Fibroblast of lung (primary cell): ENCODE results near the gene DUSP14. TPM values are rescaled to one million over a fixed set of nuclear protein-coding genes. Genes with fewer than 3 reads are reported as not detected.

Experiments used
- DNase-seq, 2 donors: peaks; one replicate each; pipeline versions ENCODE4 v3.0.0 to v3.0.0-alpha.2; 2010; ENCODE audit warnings: low read depth in 2 of 2
- H2AFZ ChIP-seq: 2 replicates; pipeline ENCODE4 v1.5.1; 2012; ENCODE audit warnings: low read length, control low read depth, inconsistent platforms
- H3K27ac ChIP-seq: 2 replicates; pipeline ENCODE4 v1.5.1; 2011; ENCODE audit warnings: low read length, control low read depth; ENCODE audit not compliant: insufficient read depth
- H3K27me3 ChIP-seq: 2 replicates; pipeline ENCODE4 v1.5.1; 2011; ENCODE audit warnings: mild to moderate bottlenecking, low read length; ENCODE audit not compliant: control insufficient read depth, insufficient read depth
- H3K36me3 ChIP-seq: 2 replicates; pipeline ENCODE4 v1.5.1; 2011; ENCODE audit warnings: low read length; ENCODE audit not compliant: control insufficient read depth, insufficient read depth
- H3K4me1 ChIP-seq: 2 replicates; pipeline ENCODE4 v1.5.1; 2011; ENCODE audit warnings: low read length; ENCODE audit not compliant: control insufficient read depth, insufficient read depth; ENCODE audit errors: extremely low read depth
- H3K4me2 ChIP-seq: 2 replicates; pipeline ENCODE4 v1.5.1; 2011; ENCODE audit warnings: low read length, control low read depth; ENCODE audit not compliant: insufficient read depth; ENCODE audit errors: extremely low read depth
- H3K4me3 ChIP-seq, 4 experiments: fragments of 200-600 bp in 1 of 4; sonication (generic) in 1 of 4; replicated peaks in 1 of 4; 2 replicates each; pipeline ENCODE4 v1.5.1; 2011 to 2016; ENCODE audit warnings: low read length in 4 of 4, low read depth in 3 of 4, mild to moderate bottlenecking in 3 of 4, control low read depth in 2 of 4, inconsistent platforms in 1 of 4, mixed read lengths in 1 of 4; ENCODE audit not compliant: insufficient read depth in 1 of 4; ENCODE audit errors: control extremely low read depth in 1 of 4
- H3K79me2 ChIP-seq: 2 replicates; pipeline ENCODE4 v1.5.1; 2012; ENCODE audit warnings: mild to moderate bottlenecking, low read length, inconsistent platforms; ENCODE audit not compliant: control insufficient read depth, insufficient read depth
- H3K9ac ChIP-seq: 2 replicates; pipeline ENCODE4 v1.5.1; 2011; ENCODE audit warnings: mild to moderate bottlenecking, low read length, control low read depth; ENCODE audit not compliant: insufficient read depth
- H3K9me3 ChIP-seq: 2 replicates; pipeline ENCODE4 v1.5.1; 2012; ENCODE audit warnings: low read depth, low read length; ENCODE audit not compliant: control insufficient read depth, insufficient read depth
- H4K20me1 ChIP-seq: 2 replicates; pipeline ENCODE4 v1.5.1; 2011; ENCODE audit warnings: low read length; ENCODE audit not compliant: control insufficient read depth, insufficient read depth; ENCODE audit errors: extremely low read depth
- CTCF ChIP-seq, 2 donors: IDR thresholded peaks in 1 of 2; conservative IDR thresholded peaks in 1 of 2; 1 replicate in 1 of 2; 2 replicates in 1 of 2; pipeline ENCODE4 v1.5.1; 2011 to 2012; ENCODE audit warnings: low read length in 2 of 2, control low read depth in 1 of 2, inconsistent platforms in 1 of 2, low read depth in 1 of 2, mild to moderate bottlenecking in 1 of 2
- EZH2 ChIP-seq: IDR thresholded peaks from 2 replicates; pipeline ENCODE4 v1.5.1; 2012; ENCODE audit warnings: low read length, control low read depth, mild to moderate bottlenecking; ENCODE audit errors: missing control alignments
- polyA plus RNA-seq, 2 donors: library from polyadenylated mRNA; depleted of rRNA in 1 of 2; stranded (reverse) in 1 of 2; unstranded in 1 of 2; fragments of >200 nt; gene quantifications; 2 replicates each; pipeline ENCODE4 v1.2.1, GENCODE V29; 2011 to 2012; ENCODE audit warnings: missing spikeins in 1 of 2
- total RNA-seq: library from RNA; depleted of rRNA; stranded (reverse); fragments of >200 nt; gene quantifications from 2 replicates; pipeline ENCODE4 v1.2.1, GENCODE V29; 2014

The DUSP14 gene
- total and polyA plus RNA-seq, 2 donors (not counting 1 experiment from before 2014, with no cell fraction given) = 121 to 161 TPM

DNA sequence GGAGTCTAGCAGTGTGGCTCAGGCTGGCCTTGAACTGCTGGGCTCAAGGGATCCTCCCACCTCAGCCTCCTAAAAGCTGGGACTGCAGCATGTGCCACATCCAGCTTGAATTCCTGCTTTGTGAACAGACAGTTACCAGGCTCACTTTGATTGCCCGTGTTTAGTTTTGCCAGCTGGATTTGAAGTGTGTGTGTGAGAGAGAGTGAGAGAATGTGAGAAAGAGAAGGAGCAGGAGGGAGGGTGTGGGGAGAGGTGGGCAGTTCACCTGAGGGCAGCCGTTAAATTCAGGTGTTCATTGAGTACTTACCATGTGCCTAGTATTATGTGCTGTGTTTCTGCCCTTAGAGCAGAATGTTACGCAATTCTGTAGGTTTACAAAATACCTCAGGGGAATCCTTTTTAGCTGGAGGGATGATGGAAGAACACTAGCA, 4.7 kb downstream of the DUSP14 start:
- Histone ChIP-seq H2AFZ (no peak overlapping the region), H3K27me3 (no peaks in the 10 kb centered on the region), H3K27ac (peak overlapping the region; percentile 98), H3K79me2 (peaks cover 87% of the 10 kb centered on the region), H3K4me1 (peaks cover 16% of the 10 kb centered on the region), H3K9ac (peak overlapping the region; percentile 26), H3K4me2 (peak overlapping the region; percentile 69), H3K4me3 (peak overlapping the region in 1 of 4 experiments; percentile 24), H3K9me3 (no peaks in the 10 kb centered on the region), H4K20me1 (no peaks in the 10 kb centered on the region), H3K36me3 (peaks cover 2% of the 10 kb centered on the region)
- DNase-seq = peak in 1 of 2 donors; percentile 18
- TF ChIP-seq EZH2 (no peak), CTCF (conservative IDR thresholded peaks at IDR 0.05 in 1 of 2, IDR thresholded peaks at IDR 0.05 in 1 of 2; ENCODE audit: low read depth in 1 of 2, low read length in 2 of 2) (no peak)

DNA sequence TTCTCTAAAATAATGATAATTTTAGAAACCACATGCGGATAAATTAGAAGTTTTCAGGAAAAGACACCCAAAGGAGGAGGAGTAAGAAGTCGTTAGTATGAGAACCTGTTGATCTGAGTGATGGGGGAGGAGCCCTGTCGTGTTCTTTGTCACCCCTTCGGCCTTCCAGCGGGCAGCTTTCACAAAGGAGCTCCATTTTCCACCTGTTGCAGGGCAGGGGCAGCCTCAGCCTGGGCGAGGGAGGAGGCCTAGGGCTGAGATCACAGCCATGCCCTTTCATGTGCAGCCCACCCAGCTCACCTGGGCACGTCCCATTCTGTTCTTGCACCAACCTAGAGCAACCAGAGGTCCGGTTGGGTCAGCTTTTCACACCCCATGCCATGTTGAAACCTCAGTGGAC, 5.3 kb downstream of the DUSP14 start:
- Histone ChIP-seq H3K4me2 (no peak overlapping the region), H3K9ac (no peak overlapping the region), H4K20me1 (no peaks in the 10 kb centered on the region), H3K27me3 (no peaks in the 10 kb centered on the region), H3K36me3 (peaks cover 2% of the 10 kb centered on the region), H2AFZ (no peak overlapping the region), H3K4me1 (peaks cover 16% of the 10 kb centered on the region), H3K27ac (no peak overlapping the region), H3K4me3 (no peak overlapping the region), H3K9me3 (no peaks in the 10 kb centered on the region), H3K79me2 (peaks cover 92% of the 10 kb centered on the region)
- DNase-seq = no peak
- no peak for TF ChIP-seq CTCF (conservative IDR thresholded peaks at IDR 0.05 in 1 of 2, IDR thresholded peaks at IDR 0.05 in 1 of 2; ENCODE audit: low read depth in 1 of 2, low read length in 2 of 2)
- no peak for TF ChIP-seq EZH2

DNA sequence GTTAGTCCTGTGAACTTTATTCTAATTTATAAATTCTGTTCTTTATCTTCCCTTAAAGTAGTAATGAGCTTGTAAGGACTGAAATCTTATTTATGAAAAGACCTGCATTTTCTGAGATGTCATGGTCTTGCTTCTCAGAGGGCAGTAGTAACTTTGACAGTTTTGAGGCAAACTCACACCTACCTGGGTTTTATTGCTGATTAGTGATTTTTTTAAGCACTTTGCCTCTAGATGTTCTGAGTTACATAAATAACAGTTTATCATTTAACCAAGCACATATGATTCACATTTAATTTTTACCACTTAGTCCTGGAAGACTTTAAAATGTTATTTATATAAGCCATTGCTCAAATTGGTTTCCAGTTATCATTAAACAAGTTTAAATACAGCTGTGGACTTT, 10.7 kb downstream of the DUSP14 start:
- no peak overlapping the region for H2AFZ ChIP-seq
- H4K20me1 ChIP-seq = peaks cover 2% of the 10 kb centered on the region
- no peak overlapping the region for H3K4me3 ChIP-seq
- H3K79me2 ChIP-seq = peaks cover 94% of the 10 kb centered on the region
- H3K9me3 ChIP-seq = no peaks in the 10 kb centered on the region
- H3K27ac ChIP-seq = no peak overlapping the region
- no peak overlapping the region for H3K4me2 ChIP-seq
- no peak for TF ChIP-seq EZH2
- no peak for TF ChIP-seq CTCF (conservative IDR thresholded peaks at IDR 0.05 in 1 of 2, IDR thresholded peaks at IDR 0.05 in 1 of 2; ENCODE audit: low read depth in 1 of 2, low read length in 2 of 2)
- H3K27me3 ChIP-seq = no peaks in the 10 kb centered on the region
- no peak for DNase-seq
- H3K36me3 ChIP-seq = peaks cover 2% of the 10 kb centered on the region
- H3K9ac ChIP-seq = no peak overlapping the region
- H3K4me1 ChIP-seq = no peaks in the 10 kb centered on the region
